ENCODE results near the gene ALKBH1.
"Not testable (repeated sequence)": the region's sequence is repeated elsewhere in the genome, so short reads cannot be mapped to it uniquely, and the experiment has no call there.

Gene ALKBH1

DNA sequence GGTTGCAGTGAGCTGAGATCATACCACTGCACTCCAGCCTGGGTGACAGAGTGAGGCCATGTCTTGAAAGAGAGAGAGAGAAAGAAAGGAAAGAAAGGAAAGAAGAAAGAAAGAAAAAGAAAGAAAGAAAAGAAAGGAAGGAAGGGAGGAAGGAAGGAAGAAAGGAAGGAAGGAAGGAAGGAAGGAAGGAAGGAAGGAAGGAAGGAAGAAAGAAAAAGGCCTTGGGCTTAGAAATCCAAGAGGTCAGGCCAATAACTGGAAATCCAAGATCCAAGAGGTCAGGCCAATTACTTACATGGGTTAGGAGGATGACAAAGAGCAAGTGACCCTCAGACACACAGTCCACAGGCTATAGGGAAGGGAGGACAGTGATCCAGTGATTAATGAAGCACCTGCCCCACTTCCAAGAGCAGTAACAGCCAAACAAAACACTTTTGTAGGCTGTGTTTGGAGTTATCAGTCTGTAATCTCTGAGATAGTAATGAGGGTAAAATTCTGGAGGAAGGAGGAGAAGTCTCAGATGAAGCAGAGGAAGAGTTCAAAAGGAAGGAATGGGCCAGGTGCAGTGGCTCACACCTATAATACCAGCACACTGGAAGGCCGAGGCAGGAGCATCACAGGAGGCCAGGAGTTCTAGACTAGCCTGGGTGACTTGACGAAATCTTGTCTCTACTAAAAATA lies 59.2 kb downstream of the ALKBH1 start:
- Histone ChIP-seq H3K4me3 (ENCODE audit: insufficient read depth, low read depth, low read length, poor library complexity, severe bottlenecking) (no peak overlapping the region), H3K27ac (ENCODE audit: insufficient read depth, low read length, poor library complexity, severe bottlenecking) (no peak overlapping the region), H3K27me3 (replicated peaks; ENCODE audit: control insufficient read depth, insufficient read depth, low read length, poor library complexity, severe bottlenecking) (no peaks in the 10 kb centered on the region), H3K36me3 (ENCODE audit: control insufficient read depth, insufficient read depth, low read length) (no peaks in the 10 kb centered on the region), H3K9me3 (ENCODE audit: control insufficient read depth, low read length) (no peaks in the 10 kb centered on the region), H3K4me1 (ENCODE audit: control insufficient read depth, insufficient read depth, low read length, poor library complexity, severe bottlenecking) (no peaks in the 10 kb centered on the region)
- no peak for DNase-seq

DNA sequence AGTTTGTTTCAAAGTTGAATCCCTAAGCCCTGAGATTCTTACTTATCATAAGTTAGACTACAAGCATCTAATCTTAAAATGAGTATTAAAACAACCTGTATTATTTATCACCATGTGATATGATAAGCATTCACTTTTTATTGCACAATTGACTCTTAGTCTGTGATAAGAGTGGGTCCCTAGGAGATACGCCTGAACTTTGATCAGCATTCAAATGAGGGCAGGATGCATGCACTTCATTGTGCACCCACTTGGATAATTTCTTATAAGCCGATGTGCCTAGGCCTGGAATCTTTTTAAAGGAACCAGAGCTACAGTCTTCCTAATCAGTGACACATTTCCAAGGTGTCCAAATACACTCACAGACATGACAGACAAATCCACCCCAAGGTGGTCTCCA lies 60.0 kb downstream of the ALKBH1 start:
- no peak for DNase-seq
- Histone ChIP-seq H3K36me3 (ENCODE audit: control insufficient read depth, insufficient read depth, low read length) (no peaks in the 10 kb centered on the region), H3K27ac (ENCODE audit: insufficient read depth, low read length, poor library complexity, severe bottlenecking) (no peak overlapping the region), H3K9me3 (ENCODE audit: control insufficient read depth, low read length) (no peaks in the 10 kb centered on the region), H3K27me3 (replicated peaks; ENCODE audit: control insufficient read depth, insufficient read depth, low read length, poor library complexity, severe bottlenecking) (no peaks in the 10 kb centered on the region), H3K4me3 (ENCODE audit: insufficient read depth, low read depth, low read length, poor library complexity, severe bottlenecking) (no peak overlapping the region), H3K4me1 (ENCODE audit: control insufficient read depth, insufficient read depth, low read length, poor library complexity, severe bottlenecking) (no peaks in the 10 kb centered on the region)

DNA sequence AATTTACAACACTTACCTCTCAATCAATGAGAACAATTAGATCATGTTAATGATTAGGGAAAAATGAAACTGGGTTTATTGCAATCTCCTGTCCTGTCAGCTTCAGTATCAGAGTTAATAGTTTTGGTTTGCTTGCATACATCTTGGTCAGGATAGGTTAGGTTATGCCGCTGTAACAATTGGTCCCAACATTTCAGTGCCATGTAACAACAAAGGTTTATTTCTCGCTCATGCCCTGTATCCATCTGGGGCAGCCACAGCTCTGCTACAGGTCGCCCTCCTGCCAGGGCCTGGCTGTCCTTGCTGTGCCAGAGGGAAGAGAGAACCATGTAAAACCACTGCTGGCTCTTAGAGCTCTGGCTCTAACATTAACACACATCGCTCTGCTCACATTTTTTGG lies 60.9 kb downstream of the ALKBH1 start:
- Histone ChIP-seq H3K4me3 (ENCODE audit: insufficient read depth, low read depth, low read length, poor library complexity, severe bottlenecking) (no peak overlapping the region), H3K36me3 (ENCODE audit: control insufficient read depth, insufficient read depth, low read length) (no peaks in the 10 kb centered on the region), H3K9me3 (ENCODE audit: control insufficient read depth, low read length) (no peaks in the 10 kb centered on the region), H3K4me1 (ENCODE audit: control insufficient read depth, insufficient read depth, low read length, poor library complexity, severe bottlenecking) (peaks cover 4% of the 10 kb centered on the region), H3K27me3 (replicated peaks; ENCODE audit: control insufficient read depth, insufficient read depth, low read length, poor library complexity, severe bottlenecking) (no peaks in the 10 kb centered on the region), H3K27ac (ENCODE audit: insufficient read depth, low read length, poor library complexity, severe bottlenecking) (no peak overlapping the region)
- no peak for DNase-seq

DNA sequence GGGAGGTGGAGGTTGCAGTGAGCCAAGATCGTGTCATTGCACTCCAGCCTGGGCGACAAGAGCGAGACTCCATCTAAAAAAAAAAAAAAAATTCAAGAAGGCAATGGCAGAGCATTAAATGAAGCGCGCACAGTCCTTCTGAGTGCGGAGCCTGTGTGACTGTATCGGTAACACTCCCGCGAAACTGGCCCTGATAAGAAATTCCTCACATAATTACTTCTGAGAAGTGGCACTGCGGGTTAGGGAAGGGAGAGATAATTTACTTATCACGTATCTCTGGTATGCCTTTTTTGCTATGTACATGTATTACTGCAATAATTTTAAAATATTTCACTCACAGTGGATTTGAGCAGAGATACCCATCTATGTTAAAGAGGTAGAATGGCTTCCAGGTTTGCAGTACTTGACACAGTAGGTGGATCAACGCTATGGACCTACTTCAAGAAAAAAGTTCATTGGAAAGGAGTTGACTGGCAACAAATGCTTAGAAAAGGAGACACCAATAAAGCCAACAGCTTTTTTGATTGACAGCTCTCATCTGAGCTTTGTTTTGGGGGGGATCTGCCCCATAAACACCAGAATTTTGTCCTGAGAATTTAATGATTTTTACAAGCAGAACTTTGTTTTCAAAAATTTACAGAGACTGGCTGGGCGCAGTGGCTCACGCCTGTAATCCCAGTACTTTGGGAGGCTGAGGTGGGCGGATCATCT lies 62.1 kb downstream of the ALKBH1 start:
- no peak for DNase-seq
- no peak overlapping the region for H3K4me3 ChIP-seq (ENCODE audit: insufficient read depth, low read depth, low read length, poor library complexity, severe bottlenecking)
- no peak overlapping the region for H3K27ac ChIP-seq (ENCODE audit: insufficient read depth, low read length, poor library complexity, severe bottlenecking)
- peaks cover 4% of the 10 kb centered on the region for H3K4me1 ChIP-seq (ENCODE audit: control insufficient read depth, insufficient read depth, low read length, poor library complexity, severe bottlenecking)
- H3K27me3 ChIP-seq (replicated peaks; ENCODE audit: control insufficient read depth, insufficient read depth, low read length, poor library complexity, severe bottlenecking) = no peaks in the 10 kb centered on the region
- H3K36me3 ChIP-seq (ENCODE audit: control insufficient read depth, insufficient read depth, low read length) = no peaks in the 10 kb centered on the region
- H3K9me3 ChIP-seq (ENCODE audit: control insufficient read depth, low read length) = no peaks in the 10 kb centered on the region

DNA sequence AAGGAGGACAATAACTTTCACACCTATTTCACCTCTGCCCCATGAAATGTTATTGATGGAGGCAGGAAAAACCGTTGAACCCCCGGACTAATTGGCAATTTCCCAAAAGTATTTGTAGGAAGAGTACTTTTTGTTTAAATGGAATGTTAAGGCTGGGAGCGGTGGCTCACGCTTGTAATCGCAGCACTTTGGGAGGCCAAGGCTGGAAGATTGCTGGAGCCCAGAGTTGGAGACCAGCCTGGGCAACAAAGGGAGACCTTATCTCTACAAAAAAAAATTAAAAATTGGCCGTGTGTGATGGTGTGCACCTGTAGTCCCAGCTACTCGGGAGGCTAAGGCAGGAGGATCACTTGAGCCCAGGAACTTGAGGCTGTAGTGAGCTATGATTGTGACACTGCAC lies 65.4 kb downstream of the ALKBH1 start:
- H3K9me3 ChIP-seq (ENCODE audit: control insufficient read depth, low read length) = no peaks in the 10 kb centered on the region
- peaks cover 4% of the 10 kb centered on the region for H3K4me1 ChIP-seq (ENCODE audit: control insufficient read depth, insufficient read depth, low read length, poor library complexity, severe bottlenecking)
- no peak overlapping the region for H3K27ac ChIP-seq (ENCODE audit: insufficient read depth, low read length, poor library complexity, severe bottlenecking)
- DNase-seq = no peak
- H3K4me3 ChIP-seq (ENCODE audit: insufficient read depth, low read depth, low read length, poor library complexity, severe bottlenecking) = peak overlapping the region; percentile 68
- H3K36me3 ChIP-seq (ENCODE audit: control insufficient read depth, insufficient read depth, low read length) = no peaks in the 10 kb centered on the region
- H3K27me3 ChIP-seq (replicated peaks; ENCODE audit: control insufficient read depth, insufficient read depth, low read length, poor library complexity, severe bottlenecking) = no peaks in the 10 kb centered on the region

DNA sequence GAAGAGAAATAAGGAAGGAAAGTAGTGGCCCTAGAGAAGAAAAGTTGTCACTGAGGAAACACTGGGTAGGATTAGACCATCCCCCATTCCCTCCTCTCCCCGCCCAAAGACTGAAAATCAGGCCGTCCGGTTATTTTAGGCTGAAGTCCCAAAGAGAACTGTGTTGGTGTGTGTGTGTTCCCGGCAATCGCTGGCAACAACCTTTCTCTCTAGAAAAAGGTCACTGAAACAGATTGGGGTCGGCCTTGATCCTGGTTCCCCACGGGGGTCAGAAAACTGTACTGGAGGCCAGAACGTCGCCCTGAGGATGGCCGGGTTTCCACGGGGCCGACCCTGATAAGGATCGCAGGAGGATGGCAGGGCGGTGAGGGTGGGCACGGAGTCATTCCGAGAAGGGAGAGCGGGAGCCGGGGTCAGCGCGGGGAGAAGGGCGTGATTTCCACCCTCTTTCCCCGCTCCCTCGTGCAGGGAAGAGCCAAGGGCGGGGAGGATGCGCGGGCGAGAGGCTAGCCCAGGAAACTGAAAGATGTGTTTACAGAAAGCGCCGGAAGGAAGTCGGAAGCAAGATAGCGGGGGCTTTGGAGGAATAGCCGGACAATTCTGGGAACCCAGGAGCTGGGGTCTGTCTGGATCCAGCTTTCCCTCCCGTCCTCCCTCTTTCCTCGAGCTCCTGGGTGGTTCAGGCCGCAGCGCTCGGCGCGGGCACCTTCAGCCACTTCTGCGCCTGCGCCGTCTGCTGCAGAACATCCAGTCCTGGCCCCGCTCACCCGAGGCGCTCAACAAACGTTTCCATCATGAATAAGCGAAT lies 66.1 kb downstream of the ALKBH1 start:
- peaks cover 4% of the 10 kb centered on the region for H3K4me1 ChIP-seq (ENCODE audit: control insufficient read depth, insufficient read depth, low read length, poor library complexity, severe bottlenecking)
- peak overlapping the region; percentile 65 for H3K27ac ChIP-seq (ENCODE audit: insufficient read depth, low read length, poor library complexity, severe bottlenecking)
- H3K27me3 ChIP-seq (replicated peaks; ENCODE audit: control insufficient read depth, insufficient read depth, low read length, poor library complexity, severe bottlenecking) = no peaks in the 10 kb centered on the region
- peak; percentile 5 to 30 (median 25) for DNase-seq
- H3K9me3 ChIP-seq (ENCODE audit: control insufficient read depth, low read length) = no peaks in the 10 kb centered on the region
- H3K4me3 ChIP-seq (ENCODE audit: insufficient read depth, low read depth, low read length, poor library complexity, severe bottlenecking) = peak overlapping the region; percentile 68
- H3K36me3 ChIP-seq (ENCODE audit: control insufficient read depth, insufficient read depth, low read length) = no peaks in the 10 kb centered on the region

DNA sequence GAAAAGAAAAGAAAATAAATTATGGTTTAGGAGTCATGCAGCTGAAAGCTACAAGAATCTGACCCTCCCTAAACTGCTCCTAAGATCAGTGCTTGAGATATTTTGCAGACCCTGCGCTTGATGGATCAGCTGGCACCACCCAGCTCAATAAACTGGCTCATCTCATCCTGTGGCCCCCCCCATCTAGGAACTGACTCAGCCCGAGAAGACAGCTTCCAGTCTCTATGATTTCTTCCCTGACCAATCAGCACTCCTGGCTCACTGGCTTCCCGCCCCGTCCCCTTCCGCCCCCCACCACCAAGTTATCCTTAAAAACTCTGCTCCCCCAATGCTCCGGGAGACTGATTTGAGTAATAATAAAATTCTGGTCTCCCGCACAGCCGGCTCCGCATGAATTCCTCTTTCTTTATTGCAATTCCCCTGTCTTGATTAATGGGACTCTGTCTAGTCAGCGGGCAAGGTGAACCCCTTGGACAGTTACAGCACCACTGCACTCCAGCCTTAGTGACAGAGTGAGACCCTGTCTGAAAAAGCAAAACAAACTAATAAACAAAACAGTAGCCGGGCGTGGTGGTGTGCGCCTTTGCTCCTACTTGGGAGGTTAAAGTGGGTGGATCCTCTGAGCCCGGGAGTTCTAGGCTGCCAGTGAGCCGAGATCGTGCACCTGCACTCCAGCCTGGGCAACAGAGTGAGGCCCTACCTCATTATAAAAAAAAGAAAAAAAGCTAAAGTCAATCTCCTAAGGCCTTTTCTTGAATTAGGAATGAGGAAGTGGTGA lies 66.9 kb downstream of the ALKBH1 start:
- Histone ChIP-seq H3K36me3 (ENCODE audit: control insufficient read depth, insufficient read depth, low read length) (no peaks in the 10 kb centered on the region), H3K9me3 (ENCODE audit: control insufficient read depth, low read length) (no peaks in the 10 kb centered on the region), H3K4me3 (ENCODE audit: insufficient read depth, low read depth, low read length, poor library complexity, severe bottlenecking) (peak overlapping the region; percentile 68), H3K27ac (ENCODE audit: insufficient read depth, low read length, poor library complexity, severe bottlenecking) (no peak overlapping the region), H3K4me1 (ENCODE audit: control insufficient read depth, insufficient read depth, low read length, poor library complexity, severe bottlenecking) (peaks cover 4% of the 10 kb centered on the region), H3K27me3 (replicated peaks; ENCODE audit: control insufficient read depth, insufficient read depth, low read length, poor library complexity, severe bottlenecking) (no peaks in the 10 kb centered on the region)
- DNase-seq = no peak

DNA sequence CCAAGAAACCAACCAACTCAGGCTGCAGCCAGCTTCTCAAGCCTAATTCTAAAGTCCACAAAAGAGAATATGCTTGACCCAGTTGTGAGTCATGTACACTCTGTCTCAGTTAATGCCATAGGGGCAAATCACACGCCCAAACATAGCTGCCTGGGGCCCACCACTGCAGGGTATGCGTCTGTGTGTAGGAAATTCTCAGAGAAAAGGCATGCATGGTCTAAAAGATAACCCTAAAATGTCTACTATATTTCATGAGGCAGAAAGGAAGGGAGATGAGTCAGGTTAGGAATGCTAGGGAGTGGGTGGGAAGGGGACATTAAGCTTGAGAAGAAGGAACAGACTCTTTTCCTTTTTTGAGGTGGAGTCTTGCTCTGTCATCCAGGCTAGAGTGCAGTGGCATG lies 69.1 kb downstream of the ALKBH1 start:
- Histone ChIP-seq H3K27ac (ENCODE audit: insufficient read depth, low read length, poor library complexity, severe bottlenecking) (no peak overlapping the region), H3K4me3 (ENCODE audit: insufficient read depth, low read depth, low read length, poor library complexity, severe bottlenecking) (no peak overlapping the region), H3K4me1 (ENCODE audit: control insufficient read depth, insufficient read depth, low read length, poor library complexity, severe bottlenecking) (peaks cover 4% of the 10 kb centered on the region), H3K36me3 (ENCODE audit: control insufficient read depth, insufficient read depth, low read length) (no peaks in the 10 kb centered on the region), H3K9me3 (ENCODE audit: control insufficient read depth, low read length) (no peaks in the 10 kb centered on the region), H3K27me3 (replicated peaks; ENCODE audit: control insufficient read depth, insufficient read depth, low read length, poor library complexity, severe bottlenecking) (no peaks in the 10 kb centered on the region)
- no peak for DNase-seq

DNA sequence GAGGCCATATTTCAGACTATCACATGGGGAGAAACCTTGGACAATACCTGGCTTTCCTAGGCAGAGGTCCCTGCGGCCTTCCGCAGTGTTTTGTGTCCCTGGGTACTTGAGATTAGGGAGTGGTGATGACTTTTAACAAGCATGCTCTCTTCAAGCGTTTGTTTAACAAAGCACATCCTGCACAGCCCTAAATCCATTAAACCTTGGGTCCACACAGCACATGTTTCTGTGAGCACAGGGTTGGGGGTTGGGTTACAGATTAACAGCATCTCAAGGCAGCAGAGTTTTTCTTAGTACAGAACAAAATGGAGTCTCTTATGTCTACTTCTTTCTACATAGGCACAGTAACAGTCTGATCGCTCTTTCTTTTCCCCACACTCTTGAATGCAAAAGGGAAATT lies 72.0 kb downstream of the ALKBH1 start:
- DNase-seq; H3K27ac ChIP-seq (ENCODE audit: insufficient read depth, low read length, poor library complexity, severe bottlenecking); H3K4me1 ChIP-seq (ENCODE audit: control insufficient read depth, insufficient read depth, low read length, poor library complexity, severe bottlenecking); H3K36me3 ChIP-seq (ENCODE audit: control insufficient read depth, insufficient read depth, low read length); H3K4me3 ChIP-seq (ENCODE audit: insufficient read depth, low read depth, low read length, poor library complexity, severe bottlenecking); H3K27me3 ChIP-seq (replicated peaks; ENCODE audit: control insufficient read depth, insufficient read depth, low read length, poor library complexity, severe bottlenecking); H3K9me3 ChIP-seq (ENCODE audit: control insufficient read depth, low read length): not testable (repeated sequence)
